GM18868 (cell line): Measurements from ENCODE around the gene OSM.
"Not testable (repeated sequence)": the region's sequence is repeated elsewhere in the genome, so short reads cannot be mapped to it uniquely, and the experiment has no call there.

Source experiments
- ATAC-seq: cut with Tn5 transposase; IDR thresholded peaks from one replicate; pipeline ENCODE4 v1.9.1; 2021; ENCODE audit warnings: mild to moderate bottlenecking, moderate library complexity; ENCODE audit not compliant: unreplicated experiment

Gene OSM

GRCh38 chr22:30230330-30230729 lies 36.3 kb downstream of the OSM start:
- no peak for ATAC-seq

- ATAC-seq, result no peak
Observed at GRCh38 chr22:30228509-30229359, 37.9 kb downstream of the OSM start.

- ATAC-seq, result no peak
Observed at GRCh38 chr22:30227438-30228228, 39.0 kb downstream of the OSM start.

- ATAC-seq, result no peak
Observed at GRCh38 chr22:30226192-30226832, 40.3 kb downstream of the OSM start.

- ATAC-seq, result no peak
Observed at GRCh38 chr22:30225220-30225927, 41.3 kb downstream of the OSM start.

GRCh38 chr22:30224161-30224857 lies 42.3 kb downstream of the OSM start:
- no peak for ATAC-seq

GRCh38 chr22:30223303-30223702 lies 43.3 kb downstream of the OSM start:
- ATAC-seq, result no peak

GRCh38 chr22:30222321-30222720 lies 44.3 kb downstream of the OSM start:
- ATAC-seq, result no peak

- ATAC-seq, result no peak
Observed at GRCh38 chr22:30221121-30221992, 45.3 kb downstream of the OSM start.

- ATAC-seq, result no peak
Observed at GRCh38 chr22:30220338-30221012, 46.2 kb downstream of the OSM start.

- no peak for ATAC-seq
Observed at GRCh38 chr22:30219668-30220278, 46.9 kb downstream of the OSM start.

GRCh38 chr22:30219049-30219654 lies 47.5 kb downstream of the OSM start:
- no peak for ATAC-seq

GRCh38 chr22:30217698-30218560 lies 48.7 kb downstream of the OSM start:
- no peak for ATAC-seq

GRCh38 chr22:30216710-30217109 lies 49.9 kb downstream of the OSM start:
- no peak for ATAC-seq

- ATAC-seq, result not testable (repeated sequence)
Observed at GRCh38 chr22:30216272-30216671, 50.4 kb downstream of the OSM start.

GRCh38 chr22:30214703-30215407 lies 51.8 kb downstream of the OSM start:
- ATAC-seq, result no peak
